IPS-18c (cell line): Measurements from ENCODE around the gene CHD8.
"Not testable (repeated sequence)": the region's sequence is repeated elsewhere in the genome, so short reads cannot be mapped to it uniquely, and the experiment has no call there.

Experiments used
- H3K4me3 ChIP-seq: 2 replicates; pipeline ENCODE4 v1.7.0; 2013; ENCODE audit warnings: low read depth, mild to moderate bottlenecking, low read length, moderate library complexity; ENCODE audit not compliant: insufficient read depth
- H3K9me3 ChIP-seq: one replicate; pipeline ENCODE4 v1.6.1; 2013; ENCODE audit warnings: mild to moderate bottlenecking, low read length, moderate library complexity; ENCODE audit not compliant: control insufficient read depth, insufficient read depth

The CHD8 gene

DNA sequence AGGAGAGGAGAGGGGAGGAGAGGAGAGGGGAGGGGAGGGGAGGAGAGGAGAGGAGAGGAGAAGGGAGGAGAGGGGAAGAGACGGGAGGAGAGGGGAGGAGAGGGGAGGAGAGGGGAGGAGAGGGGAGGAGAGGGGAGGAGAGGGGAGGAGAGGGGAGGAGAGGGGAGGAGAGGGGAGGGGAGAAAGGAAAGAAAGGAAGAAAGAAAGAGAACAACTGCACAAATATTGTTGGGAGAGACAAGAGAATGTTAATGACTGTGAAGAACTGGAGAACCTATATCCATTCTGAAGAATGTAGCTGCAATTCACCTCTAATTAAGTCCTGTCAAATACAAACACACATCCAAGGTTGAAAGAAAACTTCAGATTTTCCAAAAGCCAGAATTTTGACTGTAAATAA lies 13.3 kb downstream of the CHD8 start:
- H3K4me3 ChIP-seq, H3K9me3 ChIP-seq: not testable (repeated sequence)

DNA sequence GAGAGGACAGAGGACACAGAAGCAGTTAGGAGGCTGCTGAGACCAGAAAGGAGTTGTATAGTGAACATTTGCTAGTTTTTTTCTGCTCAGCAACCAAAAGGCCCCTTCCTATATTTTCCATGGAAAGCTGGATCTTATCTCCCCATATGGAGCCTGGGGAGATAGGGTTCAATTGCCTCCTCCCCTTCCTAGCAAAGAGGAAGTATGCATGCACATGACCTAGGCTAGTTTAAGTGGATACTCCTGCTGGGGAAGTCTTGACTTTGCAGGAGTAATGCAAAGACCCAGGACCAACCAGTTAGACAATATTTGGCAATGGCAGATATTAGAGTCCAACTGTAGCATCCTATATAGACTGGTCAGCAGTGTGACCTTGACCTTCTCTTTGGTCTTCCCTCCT lies 15.1 kb downstream of the CHD8 start:
- H3K9me3 ChIP-seq = no peaks in the 10 kb centered on the region
- no peak overlapping the region for H3K4me3 ChIP-seq

DNA sequence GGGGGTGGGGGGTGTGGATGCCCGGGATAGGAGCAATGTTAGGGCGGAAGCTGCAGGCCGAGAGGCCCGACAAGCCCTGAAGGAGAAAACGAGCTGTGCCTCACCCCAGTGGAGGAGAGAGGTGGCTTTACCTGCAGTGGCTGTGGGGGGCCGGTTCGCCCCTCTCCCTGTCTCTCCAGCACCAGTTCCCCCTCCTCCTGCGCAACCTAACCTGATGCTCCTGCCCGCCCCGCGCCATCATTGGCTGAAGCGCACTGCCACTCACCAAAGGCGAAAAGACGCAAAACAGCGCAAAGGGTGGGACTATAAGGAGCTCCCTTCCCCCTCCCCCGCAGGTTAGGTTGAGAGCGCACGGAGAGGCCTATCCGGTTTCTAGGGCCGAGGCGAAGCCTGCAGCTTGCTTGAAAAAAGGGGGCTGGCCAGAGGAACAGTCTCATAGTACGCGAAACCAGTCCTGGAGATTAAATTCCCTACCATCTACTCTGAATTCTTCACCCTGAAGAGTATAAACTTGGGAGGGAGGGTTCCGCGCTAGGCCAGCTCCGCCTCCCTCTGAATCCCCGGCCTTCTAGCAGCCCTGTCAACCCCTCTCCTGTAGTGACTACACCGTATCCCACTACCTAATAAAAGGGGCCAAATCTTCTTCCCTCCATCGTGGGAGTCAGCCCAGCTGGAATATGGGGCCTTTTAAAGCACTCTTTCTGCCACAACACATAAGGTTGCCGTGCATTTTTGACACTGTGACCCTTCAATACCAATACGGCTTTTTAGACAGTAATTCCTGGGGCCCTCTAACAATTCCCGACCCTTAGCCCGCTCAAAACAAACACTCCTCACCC lies 18.6 kb downstream of the CHD8 start:
- no peaks in the 10 kb centered on the region for H3K9me3 ChIP-seq
- peak overlapping the region; percentile 74 for H3K4me3 ChIP-seq

DNA sequence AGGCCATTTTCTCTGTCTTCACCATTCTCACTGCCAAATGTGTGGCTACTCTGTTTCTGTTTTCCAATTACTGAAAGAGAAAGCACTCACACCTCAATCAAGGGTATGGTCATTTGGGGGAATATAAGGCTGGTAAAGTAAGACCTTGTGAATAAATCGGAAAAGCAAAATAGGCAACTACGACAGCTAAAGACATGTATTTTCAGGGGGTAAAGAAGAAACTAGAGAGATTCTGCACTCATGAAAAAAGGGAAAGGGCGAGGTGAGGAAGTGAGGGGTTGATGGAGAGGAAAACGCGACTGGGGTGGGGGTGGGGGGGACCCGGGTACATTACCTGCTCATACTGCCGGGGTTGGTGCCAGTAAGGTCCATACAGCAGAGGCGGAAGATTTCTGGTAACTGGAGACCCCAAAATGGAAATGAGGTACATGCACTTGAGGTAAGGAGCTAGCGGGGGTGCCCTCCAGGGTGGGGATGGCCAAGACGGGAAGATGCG lies 19.3 kb downstream of the CHD8 start:
- Histone ChIP-seq H3K4me3 (peak overlapping the region; percentile 74), H3K9me3 (no peaks in the 10 kb centered on the region)

GRCh38 chr14:21431126-21431525 lies 24.8 kb downstream of the CHD8 start:
- Histone ChIP-seq H3K9me3 (no peaks in the 10 kb centered on the region), H3K4me3 (no peak overlapping the region)

DNA sequence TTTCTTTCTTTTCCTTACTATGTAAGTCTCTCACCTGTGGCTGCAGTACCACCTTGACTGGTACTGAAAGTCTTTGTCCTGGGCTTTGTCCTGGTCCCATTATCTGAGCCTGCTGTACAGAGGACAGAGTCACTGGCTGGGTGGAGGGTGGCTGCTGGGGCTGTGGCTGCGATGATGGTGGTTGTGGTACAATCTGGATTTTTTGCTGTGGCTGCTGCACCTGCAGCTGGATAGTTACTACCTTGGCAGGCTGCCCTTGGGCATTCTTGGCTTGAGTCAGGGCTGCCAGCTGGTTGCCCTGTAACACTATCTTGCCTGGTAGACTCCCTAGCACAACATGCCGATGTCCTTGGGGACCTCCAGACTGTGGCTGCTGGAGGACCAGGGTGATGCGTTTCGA lies 27.0 kb downstream of the CHD8 start:
- Histone ChIP-seq H3K9me3 (no peaks in the 10 kb centered on the region), H3K4me3 (no peak overlapping the region)

DNA sequence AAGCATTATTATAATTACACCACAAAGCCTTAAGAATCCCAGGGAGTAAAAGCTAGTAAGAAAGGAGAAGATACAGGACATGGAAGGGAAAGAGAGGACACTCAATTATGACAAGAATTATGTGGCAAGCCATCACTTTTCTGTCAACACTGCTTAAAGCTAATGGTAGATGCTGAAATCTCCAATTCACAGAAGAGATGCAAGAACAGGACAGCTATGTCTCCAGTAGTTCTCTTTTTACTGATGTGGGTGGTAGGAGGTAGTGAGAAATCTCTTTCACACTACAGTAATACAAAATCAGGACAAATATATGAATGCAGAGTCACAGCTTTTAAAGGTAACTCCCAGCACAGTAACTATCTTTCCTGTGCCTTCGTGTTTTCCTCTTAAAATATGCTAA lies 29.2 kb downstream of the CHD8 start:
- Histone ChIP-seq H3K9me3 (no peaks in the 10 kb centered on the region), H3K4me3 (no peak overlapping the region)

- H3K9me3 ChIP-seq = no peaks in the 10 kb centered on the region
- no peak overlapping the region for H3K4me3 ChIP-seq
These were observed 36.4 kb downstream of the CHD8 start for GRCh38 chr14:21419528-21419927.

- H3K4me3 ChIP-seq = no peak overlapping the region
- H3K9me3 ChIP-seq = no peaks in the 10 kb centered on the region
These were observed 40.6 kb downstream of the CHD8 start for GRCh38 chr14:21415329-21415728.

DNA sequence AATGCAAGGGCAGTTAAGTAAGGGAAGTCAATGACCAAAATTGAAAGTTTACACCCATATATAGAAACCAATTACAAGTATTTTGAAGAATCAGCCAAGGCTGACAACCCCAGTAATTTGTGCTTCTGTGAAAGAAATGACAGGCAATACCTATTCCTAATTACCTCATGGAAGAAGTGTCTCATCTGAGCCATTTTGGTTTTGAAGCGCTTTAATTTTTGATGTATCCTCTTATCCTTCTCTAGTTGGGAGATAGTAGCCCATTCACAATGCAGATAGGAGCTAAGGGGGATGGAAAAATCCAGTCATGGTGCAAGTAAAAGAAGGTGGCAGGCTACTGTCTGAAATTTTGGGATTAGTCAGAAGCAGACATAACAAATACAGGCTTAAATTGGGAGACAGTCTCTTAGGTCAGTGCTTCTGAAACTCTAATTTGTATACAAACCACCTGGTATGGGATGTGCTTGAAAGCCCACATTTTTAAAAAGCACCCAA lies 41.7 kb downstream of the CHD8 start:
- Histone ChIP-seq H3K4me3 (no peak overlapping the region), H3K9me3 (no peaks in the 10 kb centered on the region)

DNA sequence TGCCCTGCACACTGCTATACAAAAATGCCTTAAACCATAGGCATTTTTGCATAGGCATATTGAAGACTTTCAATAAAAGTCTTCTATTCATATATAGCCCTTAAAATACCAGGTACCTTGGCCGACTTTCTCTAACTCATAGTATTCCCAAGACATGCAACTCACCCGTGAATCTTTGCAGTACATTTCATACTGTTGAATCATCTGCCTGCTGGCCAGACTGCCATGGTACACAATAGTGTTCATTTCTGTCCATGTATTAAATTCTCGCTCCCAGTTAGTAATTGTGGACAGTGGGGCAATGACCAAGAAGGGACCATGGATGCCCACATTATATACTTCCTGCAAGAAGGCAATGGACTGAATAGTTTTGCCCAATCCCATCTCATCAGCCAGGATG lies 47.8 kb downstream of the CHD8 start:
- Histone ChIP-seq H3K4me3 (no peak overlapping the region), H3K9me3 (no peaks in the 10 kb centered on the region)

GRCh38 chr14:21406213-21406612 lies 49.7 kb downstream of the CHD8 start:
- H3K4me3 ChIP-seq = no peak overlapping the region

DNA sequence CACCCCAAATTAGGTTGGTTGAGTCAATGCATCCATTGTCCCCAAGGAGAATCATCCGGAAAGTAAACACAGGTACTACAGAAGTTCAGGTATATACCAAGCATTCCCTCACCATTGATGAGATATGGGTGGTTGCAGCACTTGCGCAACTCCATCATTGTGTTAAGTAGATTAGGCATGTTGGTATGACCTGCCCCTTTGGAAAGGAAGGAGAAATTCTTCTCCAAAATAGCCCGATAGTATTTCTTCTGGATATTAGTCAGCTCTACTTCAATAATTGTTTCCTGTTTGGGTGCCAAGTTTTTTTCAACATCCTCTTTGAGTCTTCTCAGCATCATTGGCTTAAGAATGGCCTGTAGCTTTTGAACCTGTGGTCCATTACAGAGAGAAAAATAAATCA lies 50.8 kb downstream of the CHD8 start:
- Histone ChIP-seq H3K4me3 (no peak overlapping the region), H3K9me3 (no peaks in the 10 kb centered on the region)

More at GRCh38 chr14:21406213-21406612, 49.7 kb downstream of the CHD8 start:
- no peaks in the 10 kb centered on the region for H3K9me3 ChIP-seq

DNA sequence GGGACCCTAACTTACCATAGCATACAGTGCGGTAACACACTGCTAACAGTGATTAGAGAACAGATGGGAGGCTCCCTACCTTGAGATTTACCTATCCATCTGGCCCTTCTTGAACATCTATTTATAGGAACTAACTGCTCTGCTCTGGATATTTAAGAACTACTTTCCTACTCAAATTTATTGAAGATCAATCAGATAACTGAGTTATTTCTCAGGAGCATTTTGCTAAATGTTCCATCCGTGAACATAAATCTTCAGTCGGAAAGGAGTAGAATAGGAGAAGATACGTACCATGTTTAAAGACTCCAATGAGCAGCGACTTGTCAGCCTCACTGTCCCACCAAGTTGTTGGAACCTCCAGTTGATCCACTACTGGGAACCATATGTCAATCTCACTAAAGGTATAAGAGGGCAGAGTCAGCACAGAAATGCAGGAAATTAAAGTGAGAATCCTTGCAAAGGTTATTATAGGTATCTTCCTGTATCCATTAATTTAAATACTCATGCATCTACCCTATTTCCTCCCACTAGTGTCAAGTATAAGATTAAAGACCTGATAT lies 56.5 kb downstream of the CHD8 start:
- H3K4me3 ChIP-seq = no peak overlapping the region

DNA sequence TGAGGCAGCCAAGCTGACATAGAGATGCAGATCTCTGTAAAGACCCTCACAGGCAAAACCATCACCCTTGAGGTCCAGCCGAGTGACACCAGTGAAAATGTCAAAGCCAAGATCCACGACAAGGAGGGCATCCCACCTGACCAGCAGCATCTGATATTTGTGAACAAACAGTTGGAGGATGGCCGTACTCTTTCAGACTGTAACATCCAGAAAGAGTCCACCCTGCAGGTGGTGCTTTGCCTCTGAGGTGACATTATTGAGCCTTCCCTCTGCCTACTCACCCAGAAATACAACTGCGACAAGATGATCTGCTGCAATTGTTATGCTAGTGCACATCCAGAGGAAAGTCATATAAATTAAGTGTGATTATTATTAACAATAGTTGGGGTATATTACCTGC lies 57.0 kb downstream of the CHD8 start:
- no peak overlapping the region for H3K4me3 ChIP-seq
- H3K9me3 ChIP-seq = no peaks in the 10 kb centered on the region

More for the DNA sequence above, 56.5 kb downstream of the CHD8 start:
- no peaks in the 10 kb centered on the region for H3K9me3 ChIP-seq

- Histone ChIP-seq H3K4me3 (no peak overlapping the region), H3K9me3 (no peaks in the 10 kb centered on the region)
These were observed 60.5 kb downstream of the CHD8 start for GRCh38 chr14:21395450-21395849.

DNA sequence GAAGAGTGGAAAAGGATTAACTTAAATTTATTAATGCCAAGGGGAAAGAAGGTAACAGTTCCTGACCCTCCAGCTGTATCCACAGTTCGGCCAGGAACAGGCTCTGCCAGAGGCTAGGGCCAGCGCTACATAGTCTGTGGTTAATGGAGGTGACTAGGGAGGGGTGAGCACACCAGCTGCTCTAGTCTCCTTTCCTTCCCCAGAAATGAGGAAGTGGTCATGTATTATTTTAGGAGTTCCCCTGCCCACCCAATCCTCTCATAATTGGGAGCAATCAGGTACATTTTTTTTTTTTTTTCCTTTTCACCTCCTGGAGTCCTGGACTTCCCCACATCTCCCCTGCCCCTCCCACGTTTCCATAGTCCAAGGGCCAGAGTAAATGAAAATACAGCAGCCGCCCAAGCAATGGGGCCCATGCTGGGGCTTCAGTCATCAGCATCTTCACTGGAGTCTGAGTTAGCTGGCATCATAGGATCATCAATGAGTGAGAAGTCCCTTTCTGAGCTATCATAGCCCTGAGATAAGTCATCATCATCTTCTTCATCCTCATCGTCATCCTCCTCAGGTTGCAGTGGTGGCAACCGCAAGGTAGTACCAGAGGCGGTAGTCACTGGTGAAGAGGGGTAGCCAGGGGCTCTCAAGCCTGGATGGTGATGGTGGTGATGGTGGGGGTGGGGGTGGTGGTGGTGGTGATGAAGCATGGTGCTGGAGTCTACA lies 70.6 kb downstream of the CHD8 start:
- Histone ChIP-seq H3K4me3 (no peak overlapping the region), H3K9me3 (no peaks in the 10 kb centered on the region)

- Histone ChIP-seq H3K9me3 (no peaks in the 10 kb centered on the region), H3K4me3 (peak overlapping the region; percentile 90; the same call in 1 of the 2 replicates)
These were observed 71.5 kb downstream of the CHD8 start for GRCh38 chr14:21384494-21384851.
